NCI-H69 (cell line): ENCODE results near the gene CALM1.
A peak's percentile ranks its signal among the peaks of the same experiment; 100 is the strongest.
"Not testable (repeated sequence)": the region's sequence is repeated elsewhere in the genome, so short reads cannot be mapped to it uniquely, and the experiment has no call there.

Experiments
- DNase-seq: peaks from one replicate; lab custom pipeline; 2025; lab: John Stamatoyannopoulos, UW

Gene CALM1

GRCh38 chr14:90383731-90384542 is 12.9 kb upstream of the CALM1 start:
- peak; percentile 85 for DNase-seq

- DNase-seq, result no peak
Observed at GRCh38 chr14:90384543-90384911, 12.3 kb upstream of the CALM1 start.

GRCh38 chr14:90386321-90386720 is 10.5 kb upstream of the CALM1 start:
- no peak for DNase-seq

- DNase-seq, result no peak
Observed at GRCh38 chr14:90387206-90387760, 9.5 kb upstream of the CALM1 start.

GRCh38 chr14:90388437-90388836 is 8.4 kb upstream of the CALM1 start:
- DNase-seq, result peak; percentile 51

- DNase-seq, result no peak
Observed at GRCh38 chr14:90388982-90389381, 7.8 kb upstream of the CALM1 start.

- DNase-seq, result no peak
Observed at GRCh38 chr14:90393966-90394365, 2.9 kb upstream of the CALM1 start.

- not testable (repeated sequence) for DNase-seq
Observed at GRCh38 chr14:90394782-90395181, 2.0 kb upstream of the CALM1 start.

- peak; percentile 93 for DNase-seq
Observed at GRCh38 chr14:90397425-90398314, 841 bp downstream of the CALM1 start.

GRCh38 chr14:90398315-90398839 is 1.5 kb downstream of the CALM1 start:
- peak; percentile 87 for DNase-seq

GRCh38 chr14:90398841-90399540 is 2.2 kb downstream of the CALM1 start:
- peak; percentile 61 for DNase-seq

- DNase-seq, result peak; percentile 97
Observed at GRCh38 chr14:90399541-90400444, 3.0 kb downstream of the CALM1 start.

GRCh38 chr14:90400904-90401561 is 4.2 kb downstream of the CALM1 start:
- DNase-seq, result peak; percentile 31

GRCh38 chr14:90402016-90402415 is 5.2 kb downstream of the CALM1 start:
- DNase-seq, result no peak

GRCh38 chr14:90403065-90403464 is 6.2 kb downstream of the CALM1 start:
- no peak for DNase-seq

GRCh38 chr14:90405101-90405500 is 8.3 kb downstream of the CALM1 start:
- no peak for DNase-seq

- peak; percentile 94 for DNase-seq
Observed at GRCh38 chr14:90405755-90406154, 8.9 kb downstream of the CALM1 start.

- DNase-seq, result peak; percentile 58
Observed at GRCh38 chr14:90406384-90406798, 9.6 kb downstream of the CALM1 start.

GRCh38 chr14:90407230-90407629 is 10.4 kb downstream of the CALM1 start:
- DNase-seq, result no peak

GRCh38 chr14:90408713-90409112 is 11.9 kb downstream of the CALM1 start:
- no peak for DNase-seq
